Measurements from ENCODE around the gene KLK6. TPM values are rescaled to one million over a fixed set of nuclear protein-coding genes. Genes with fewer than 3 reads are reported as not detected.
A peak's percentile ranks its signal among the peaks of the same experiment; 100 is the strongest.

The KLK6 gene
- total and polyA plus RNA-seq, 2 of the 13 experiments (the other 11 are each of a cell fraction or from before 2014, with no cell fraction given), result 0.15 to 1.8 TPM

DNA sequence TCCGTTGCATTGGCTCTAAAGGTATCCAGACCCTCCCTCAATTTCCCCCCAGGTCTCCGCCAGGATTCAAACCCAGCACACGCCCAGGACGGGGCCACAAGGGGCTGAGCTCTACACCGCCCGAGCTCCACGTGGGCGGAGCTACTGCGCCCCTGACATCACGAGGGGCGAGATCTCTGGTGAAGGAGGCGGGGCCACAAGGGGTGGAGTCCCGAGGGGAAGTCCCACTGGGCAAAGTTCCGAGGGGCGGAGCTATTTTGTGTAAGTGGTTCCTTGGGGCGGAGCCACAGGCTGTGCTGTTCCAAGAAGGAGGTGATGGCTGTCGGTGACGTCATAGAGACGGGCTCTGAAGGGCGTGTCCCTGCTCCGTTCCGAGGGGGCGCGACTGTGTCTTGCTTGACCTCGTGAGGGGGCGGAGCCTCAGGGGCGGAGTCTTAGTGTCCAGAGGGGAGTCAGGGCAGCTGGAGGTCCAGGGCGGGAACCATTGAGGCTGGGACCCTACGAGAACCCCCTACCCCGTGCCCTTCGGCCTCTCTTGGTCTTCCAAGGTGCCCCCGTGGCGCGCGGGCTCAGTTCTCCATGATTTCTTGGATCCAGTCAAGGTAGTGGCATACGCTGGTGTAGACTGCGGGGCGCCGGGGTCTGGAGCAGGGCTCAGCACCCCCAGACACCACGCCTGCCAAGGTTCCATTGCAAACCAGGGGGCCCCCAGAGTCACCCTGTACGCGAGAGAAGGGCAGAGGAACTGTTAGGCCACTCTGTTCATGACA is 33.3 kb upstream of the KLK6 start (continued):
- TF ChIP-seq, protein P1, sequence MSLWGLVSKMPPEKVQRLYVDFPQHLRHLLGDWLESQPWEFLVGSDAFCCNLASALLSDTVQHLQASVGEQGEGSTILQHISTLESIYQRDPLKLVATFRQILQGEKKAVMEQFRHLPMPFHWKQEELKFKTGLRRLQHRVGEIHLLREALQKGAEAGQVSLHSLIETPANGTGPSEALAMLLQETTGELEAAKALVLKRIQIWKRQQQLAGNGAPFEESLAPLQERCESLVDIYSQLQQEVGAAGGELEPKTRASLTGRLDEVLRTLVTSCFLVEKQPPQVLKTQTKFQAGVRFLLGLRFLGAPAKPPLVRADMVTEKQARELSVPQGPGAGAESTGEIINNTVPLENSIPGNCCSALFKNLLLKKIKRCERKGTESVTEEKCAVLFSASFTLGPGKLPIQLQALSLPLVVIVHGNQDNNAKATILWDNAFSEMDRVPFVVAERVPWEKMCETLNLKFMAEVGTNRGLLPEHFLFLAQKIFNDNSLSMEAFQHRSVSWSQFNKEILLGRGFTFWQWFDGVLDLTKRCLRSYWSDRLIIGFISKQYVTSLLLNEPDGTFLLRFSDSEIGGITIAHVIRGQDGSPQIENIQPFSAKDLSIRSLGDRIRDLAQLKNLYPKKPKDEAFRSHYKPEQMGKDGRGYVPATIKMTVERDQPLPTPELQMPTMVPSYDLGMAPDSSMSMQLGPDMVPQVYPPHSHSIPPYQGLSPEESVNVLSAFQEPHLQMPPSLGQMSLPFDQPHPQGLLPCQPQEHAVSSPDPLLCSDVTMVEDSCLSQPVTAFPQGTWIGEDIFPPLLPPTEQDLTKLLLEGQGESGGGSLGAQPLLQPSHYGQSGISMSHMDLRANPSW (CRISPR knock-in tag; IDR thresholded peaks at IDR 0.05; ENCODE audit: borderline replicate concordance), result no peak
- no peak for TF ChIP-seq KDM1A (CRISPR knock-in tag; IDR thresholded peaks at IDR 0.05)
- TF ChIP-seq ZNF589 (CRISPR knock-in tag; conservative IDR thresholded peaks at IDR 0.05), result no peak
- peak; percentile 62 for TF ChIP-seq ATF7 (IDR thresholded peaks at IDR 0.05)
- TF ChIP-seq ATF7 (CRISPR knock-in tag; IDR thresholded peaks at IDR 0.05), result no peak
- TF ChIP-seq, protein P2, sequence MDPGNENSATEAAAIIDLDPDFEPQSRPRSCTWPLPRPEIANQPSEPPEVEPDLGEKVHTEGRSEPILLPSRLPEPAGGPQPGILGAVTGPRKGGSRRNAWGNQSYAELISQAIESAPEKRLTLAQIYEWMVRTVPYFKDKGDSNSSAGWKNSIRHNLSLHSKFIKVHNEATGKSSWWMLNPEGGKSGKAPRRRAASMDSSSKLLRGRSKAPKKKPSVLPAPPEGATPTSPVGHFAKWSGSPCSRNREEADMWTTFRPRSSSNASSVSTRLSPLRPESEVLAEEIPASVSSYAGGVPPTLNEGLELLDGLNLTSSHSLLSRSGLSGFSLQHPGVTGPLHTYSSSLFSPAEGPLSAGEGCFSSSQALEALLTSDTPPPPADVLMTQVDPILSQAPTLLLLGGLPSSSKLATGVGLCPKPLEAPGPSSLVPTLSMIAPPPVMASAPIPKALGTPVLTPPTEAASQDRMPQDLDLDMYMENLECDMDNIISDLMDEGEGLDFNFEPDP (CRISPR knock-in tag; conservative IDR thresholded peaks at IDR 0.05), result no peak
- no peak for TF ChIP-seq ATAD3A (CRISPR knock-in tag; IDR thresholded peaks at IDR 0.05)
- no peak for TF ChIP-seq FIP1L1 (IDR thresholded peaks at IDR 0.05; ENCODE audit: borderline replicate concordance, insufficient read depth, low read depth, low read length)

GRCh38 chr19:51002089-51002532 is 32.7 kb upstream of the KLK6 start:
- Histone ChIP-seq H2AFZ (ENCODE audit: low read length) (no peak overlapping the region), H3K4me1 (ENCODE audit: insufficient read depth, low read length) (no peaks in the 10 kb centered on the region), H3K9me3 (ENCODE audit: low read length) (no peaks in the 10 kb centered on the region), H3K4me3 (replicated peaks in 1 of 3; ENCODE audit: insufficient read depth in 1 of 3, low read depth in 2 of 3, low read length in 3 of 3) (no peak overlapping the region), H3K36me3 (replicated peaks in 1 of 2; ENCODE audit: control insufficient read depth in 1 of 2, insufficient read depth in 2 of 2, low read length in 2 of 2) (no peaks in the 10 kb centered on the region), H3K27ac (ENCODE audit: extremely low read length, insufficient read depth, low read length) (no peak overlapping the region), H3K27me3 (ENCODE audit: control insufficient read depth in 1 of 2, insufficient read depth in 2 of 2, low read length in 2 of 2) (peaks cover 3 to 8% of the 10 kb centered on the region in 2 experiments; a peak in 4 of 5 replicates), H3K79me2 (ENCODE audit: insufficient read depth, low read length) (no peaks in the 10 kb centered on the region), H4K20me1 (ENCODE audit: insufficient read depth, low read length) (no peaks in the 10 kb centered on the region), H3K4me2 (ENCODE audit: low read depth, low read length) (no peak overlapping the region), H3K9ac (ENCODE audit: insufficient read depth, low read depth, low read length) (no peak overlapping the region)
- CTCF ChIA-PET (ENCODE audit: low intra/inter-chr PET ratio, low total read pairs), result no interaction called here
- FAIRE-seq (no peak), DNase-seq (ENCODE audit: low spot score) (no peak), ATAC-seq (no peak)
- BruUV-seq (replicated peaks), result no TSS peak
- intact Hi-C loops (cut with micrococcal nuclease; ENCODE audit: unreplicated experiment), result no loop called here
- 53% methylated on average over 11 of the region's 12 CpGs for WGBS (ENCODE audit: low lambda C conversion rate)
- POLR2A ChIA-PET, result no interaction called here
- in situ Hi-C loops (cut with HindIII; ENCODE audit: extremely low pct_ligation_motif_present, low pct_unique_long_range_greater_than_20kb), result no loop called here
- no peak for TF ChIP-seq PAWR (CRISPR knock-in tag; IDR thresholded peaks at IDR 0.05; ENCODE audit: borderline replicate concordance)
- TF ChIP-seq RARG (CRISPR knock-in tag; IDR thresholded peaks at IDR 0.05; ENCODE audit: low read depth), result no peak
- no peak for TF ChIP-seq TCF12 (IDR thresholded peaks at IDR 0.05)
- no peak for TF ChIP-seq TCF12 (CRISPR knock-in tag; IDR thresholded peaks at IDR 0.05)
- TF ChIP-seq YEATS2 (CRISPR knock-in tag; IDR thresholded peaks at IDR 0.05; ENCODE audit: borderline replicate concordance), result no peak
- TF ChIP-seq ZFP36 (IDR thresholded peaks at IDR 0.05; ENCODE audit: borderline replicate concordance, low read depth, low read length, partially characterized antibody), result no peak
- no peak for TF ChIP-seq PITX1 (CRISPR knock-in tag; IDR thresholded peaks at IDR 0.05)
- TF ChIP-seq, protein P3, sequence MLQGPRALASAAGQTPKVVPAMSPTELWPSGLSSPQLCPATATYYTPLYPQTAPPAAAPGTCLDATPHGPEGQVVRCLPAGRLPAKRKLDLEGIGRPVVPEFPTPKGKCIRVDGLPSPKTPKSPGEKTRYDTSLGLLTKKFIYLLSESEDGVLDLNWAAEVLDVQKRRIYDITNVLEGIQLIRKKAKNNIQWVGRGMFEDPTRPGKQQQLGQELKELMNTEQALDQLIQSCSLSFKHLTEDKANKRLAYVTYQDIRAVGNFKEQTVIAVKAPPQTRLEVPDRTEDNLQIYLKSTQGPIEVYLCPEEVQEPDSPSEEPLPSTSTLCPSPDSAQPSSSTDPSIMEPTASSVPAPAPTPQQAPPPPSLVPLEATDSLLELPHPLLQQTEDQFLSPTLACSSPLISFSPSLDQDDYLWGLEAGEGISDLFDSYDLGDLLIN (CRISPR knock-in tag; IDR thresholded peaks at IDR 0.05; ENCODE audit: borderline replicate concordance), result no peak
- TF ChIP-seq FOXO1 (CRISPR knock-in tag; IDR thresholded peaks at IDR 0.05), result no peak

Data from HepG2 (cell line).